IMR-90 (cell line): ENCODE results near the gene MED26. TPM values are rescaled to one million over a fixed set of nuclear protein-coding genes. Genes with fewer than 3 reads are reported as not detected.

ENCODE experiments used
- ATAC-seq: fragments of 200-7000 bp; cut with Tn5 transposase; 2 replicates; pipeline ENCODE4 v1.9.1; 2020; ENCODE audit warnings: low read depth, mild to moderate bottlenecking, moderate library complexity
- BruUV-seq: library from RNA; stranded (reverse); fragments of 400-500 nt; replicated peaks from 2 replicates; lab custom pipeline; 2021; lab: Mats Ljungman, UMichigan
- CTCF ChIA-PET: fragments of 300-600 bp; formaldehyde crosslinking; extraction: SDS; loops from one replicate; lab custom pipeline; 2021; ENCODE audit warnings: antibody characterized with exemption; lab: Yijun Ruan, JAX
- POLR2A ChIA-PET: fragments of 300-600 bp; sonication (Branson Sonifier 250); formaldehyde crosslinking; loops from one replicate; lab custom pipeline; 2022; ENCODE audit warnings: antibody characterized with exemption; ENCODE audit not compliant: unreplicated experiment; lab: Charles Lee
- DNase-seq: peaks from one replicate; pipeline ENCODE4 v3.0.0; 2013
- H2AFZ ChIP-seq: replicated peaks from 2 replicates; pipeline ENCODE3; 2013; ENCODE audit warnings: low read length, mild to moderate bottlenecking; ENCODE audit not compliant: poor library complexity
- H2AK5ac ChIP-seq: 2 replicates; pipeline ENCODE4 v1.6.1; 2013; ENCODE audit warnings: low read depth, low read length, inconsistent platforms
- H2AK9ac ChIP-seq: replicated peaks from 2 replicates; pipeline ENCODE3; 2013; ENCODE audit warnings: mild to moderate bottlenecking, low read depth, low read length, moderate library complexity; ENCODE audit not compliant: poor library complexity
- H2BK120ac ChIP-seq: 2 replicates; pipeline ENCODE4 v1.6.1; 2013; ENCODE audit warnings: low read depth, low read length, inconsistent platforms
- H2BK15ac ChIP-seq: 3 replicates; pipeline ENCODE4 v1.6.1; 2013; ENCODE audit warnings: low read depth, low read length, inconsistent platforms
- H2BK20ac ChIP-seq: 2 replicates; pipeline ENCODE4 v1.6.1; 2013; ENCODE audit warnings: low read depth, mild to moderate bottlenecking, inconsistent platforms, low read length, moderate library complexity
- H2BK5ac ChIP-seq: 2 replicates; pipeline ENCODE4 v1.6.1; 2013; ENCODE audit warnings: mild to moderate bottlenecking, low read depth, low read length, inconsistent platforms; ENCODE audit not compliant: poor library complexity, severe bottlenecking
- H3K14ac ChIP-seq: replicated peaks from 2 replicates; pipeline ENCODE4 v1.6.1; 2013; ENCODE audit warnings: low read depth, low read length, inconsistent platforms
- H3K18ac ChIP-seq: 2 replicates; pipeline ENCODE4 v1.6.1; 2013; ENCODE audit warnings: low read depth, low read length, control low read depth
- H3K23ac ChIP-seq: 2 replicates; pipeline ENCODE4 v1.6.1; 2013; ENCODE audit warnings: low read depth, low read length, inconsistent platforms
- H3K27ac ChIP-seq: 2 replicates; pipeline ENCODE4 v1.5.1; 2013; ENCODE audit warnings: mild to moderate bottlenecking, control low read depth, low read length; ENCODE audit not compliant: insufficient read depth
- H3K27me3 ChIP-seq: 2 replicates; pipeline ENCODE4 v1.6.1; 2013; ENCODE audit warnings: low read length; ENCODE audit not compliant: control insufficient read depth, insufficient read depth
- H3K36me3 ChIP-seq: 2 replicates; pipeline ENCODE4 v1.6.1; 2013; ENCODE audit warnings: low read length, mixed read lengths; ENCODE audit not compliant: control insufficient read depth, insufficient read depth
- H3K4ac ChIP-seq: 2 replicates; pipeline ENCODE4 v1.6.1; 2013; ENCODE audit warnings: low read depth, low read length, inconsistent platforms
- H3K4me1 ChIP-seq: 2 replicates; pipeline ENCODE4 v1.6.1; 2013; ENCODE audit warnings: low read length, mixed read lengths; ENCODE audit not compliant: control insufficient read depth, insufficient read depth
- H3K4me2 ChIP-seq: 2 replicates; pipeline ENCODE4 v1.6.1; 2013; ENCODE audit warnings: low read depth, mild to moderate bottlenecking, control low read depth, low read length, moderate library complexity
- H3K4me3 ChIP-seq: 2 replicates; pipeline ENCODE4 v1.5.1; 2013; ENCODE audit warnings: low read depth, mild to moderate bottlenecking, control low read depth, low read length, moderate library complexity; ENCODE audit not compliant: insufficient read depth
- H3K56ac ChIP-seq: 2 replicates; pipeline ENCODE4 v1.6.1; 2013; ENCODE audit warnings: low read length, inconsistent platforms; ENCODE audit not compliant: insufficient read depth; ENCODE audit errors: extremely low read depth
- H3K79me1 ChIP-seq, 2 experiments: 2 replicates each; pipeline ENCODE4 v1.6.1; 2013; ENCODE audit warnings: low read length in 2 of 2, inconsistent platforms in 1 of 2, low read depth in 1 of 2
- H3K9ac ChIP-seq: 2 replicates; pipeline ENCODE4 v1.6.1; 2013; ENCODE audit warnings: low read depth, low read length, control low read depth
- H3K9me1 ChIP-seq: 2 replicates; pipeline ENCODE4 v1.6.1; 2013; ENCODE audit warnings: low read length, inconsistent platforms; ENCODE audit not compliant: insufficient read depth
- H3K9me3 ChIP-seq: 2 replicates; pipeline ENCODE4 v1.6.1; 2013; ENCODE audit warnings: low read length; ENCODE audit not compliant: control insufficient read depth, insufficient read depth
- H4K20me1 ChIP-seq: 2 replicates; pipeline ENCODE4 v1.6.1; 2013; ENCODE audit warnings: low read length, inconsistent platforms; ENCODE audit not compliant: insufficient read depth
- H4K5ac ChIP-seq: 2 replicates; pipeline ENCODE4 v1.6.1; 2013; ENCODE audit warnings: mild to moderate bottlenecking, low read depth, low read length, control low read depth
- H4K8ac ChIP-seq, 2 experiments: 2 replicates each; pipeline ENCODE4 v1.6.1; 2013; ENCODE audit warnings: low read depth in 2 of 2, low read length in 2 of 2, control low read depth in 1 of 2, inconsistent platforms in 1 of 2
- H4K91ac ChIP-seq: 2 replicates; pipeline ENCODE4 v1.6.1; 2013; ENCODE audit warnings: low read depth, low read length, inconsistent platforms; ENCODE audit not compliant: insufficient read depth
- CEBPB ChIP-seq: IDR thresholded peaks from 2 replicates; pipeline ENCODE4 v1.6.1; 2012; ENCODE audit warnings: low read depth, low read length, improper control_type of control experiment
- NFE2L2 ChIP-seq: fragments of 150-350 bp; IDR thresholded peaks from 2 replicates; pipeline ENCODE4 v1.6.1; 2016; ENCODE audit warnings: low read depth, mild to moderate bottlenecking, low read length
- RFX5 ChIP-seq: IDR thresholded peaks from 2 replicates; pipeline ENCODE4 v1.8.0; 2012; ENCODE audit warnings: low read depth, mild to moderate bottlenecking, low read length, moderate library complexity
- WGBS, 2 experiments: methylation state at CpG; one replicate each; pipeline versions ENCODE4 v1.1.5 to v1.1.7; 2013; ENCODE audit warnings: missing lambda C conversion rate in 2 of 2; ENCODE audit not compliant: insufficient read length in 1 of 2; ENCODE audit errors: extremely low coverage in 2 of 2; 5-methylcytosine and 5-hydroxymethylcytosine counted together
- dilution Hi-C: fragments of 300-500 bp; cut with HindIII; formaldehyde crosslinking; loops from one replicate; pipeline ENCODE4 v1.14.3; 2018; ENCODE audit warnings: low sequenced_read_pairs; ENCODE audit not compliant: unreplicated experiment
- in situ Hi-C: fragments of 300-500 bp; cut with MboI; formaldehyde crosslinking; loops from 3 replicates; pipeline ENCODE4 v1.14.3; 2019; ENCODE audit warnings: low sequenced_read_pairs, inconsistent platforms, mixed read lengths
- intact Hi-C: fragments of 100-400 bp; cut with micrococcal nuclease; formaldehyde crosslinking; loops from 2 replicates; pipeline ENCODE4 v1.10.0; 2022
- polyA plus RNA-seq, 3 experiments: library from polyadenylated mRNA; depleted of rRNA; stranded (reverse); fragments of >200 nt; gene quantifications; 2 replicates each; pipeline ENCODE4 v1.2.3, GENCODE V29; 2012; ENCODE audit warnings: low replicate concordance in 1 of 3
- total RNA-seq: library from RNA; depleted of rRNA; stranded (reverse); fragments of >200 nt; gene quantifications from 2 replicates; pipeline ENCODE4 v1.2.3, GENCODE V29; 2012

MED26 gene
- total and polyA plus RNA-seq, 2 of the 4 experiments (the other 2 are of a cell fraction): 2.0 to 4.0 TPM

- WGBS, 2 experiments: 75% methylated on average over 1 of the region's 6 CpGs; no CpG with 5 or more reads in 1 of the 2 experiments
- H2BK20ac ChIP-seq: no peak overlapping the region
- H2BK120ac ChIP-seq: no peak overlapping the region
- CTCF ChIA-PET: no interaction called here
- ATAC-seq: no peak
- no peak overlapping the region for H2BK15ac ChIP-seq
- peaks cover 36 to 96% of the 10 kb centered on the region in 2 experiments for H3K79me1 ChIP-seq
- no peak overlapping the region for H3K18ac ChIP-seq
- H4K5ac ChIP-seq: no peak overlapping the region
- dilution Hi-C loops: no loop called here
- H3K4me3 ChIP-seq: no peak overlapping the region
- H3K4ac ChIP-seq: no peak overlapping the region
- no peaks in the 10 kb centered on the region for H3K27me3 ChIP-seq
- peaks cover 96% of the 10 kb centered on the region for H4K20me1 ChIP-seq
- H3K9me3 ChIP-seq: no peaks in the 10 kb centered on the region
- H3K9ac ChIP-seq: no peak overlapping the region
- no peak overlapping the region for H3K56ac ChIP-seq
- intact Hi-C loops: no loop called here
- no peak overlapping the region for H2AK5ac ChIP-seq
- H4K8ac ChIP-seq: no peak overlapping the region
- no peak overlapping the region for H2AK9ac ChIP-seq
- BruUV-seq: no TSS peak
- H3K27ac ChIP-seq: no peak overlapping the region
- POLR2A ChIA-PET: no interaction called here
- no peak overlapping the region for H2BK5ac ChIP-seq
- peaks cover 13% of the 10 kb centered on the region for H3K4me1 ChIP-seq
- no peak overlapping the region for H3K14ac ChIP-seq
- TF ChIP-seq NFE2L2 (peak; percentile 27; the same call in 1 of the 2 replicates), RFX5 (no peak), CEBPB (peak; percentile 67)
- in situ Hi-C loops: no loop called here
- peaks cover 53% of the 10 kb centered on the region for H3K9me1 ChIP-seq
- no peaks in the 10 kb centered on the region for H3K36me3 ChIP-seq
- no peak for DNase-seq
- no peak overlapping the region for H3K4me2 ChIP-seq
- no peak overlapping the region for H4K91ac ChIP-seq
- H3K23ac ChIP-seq: no peak overlapping the region
- H2AFZ ChIP-seq: no peak overlapping the region
Observed at GRCh38 chr19:16604615-16605014, 23.4 kb downstream of the MED26 start.
